RWPE1 (cell line): ENCODE measurements around the gene CLK3.
A peak's percentile ranks its signal among the peaks of the same experiment; 100 is the strongest.

ENCODE experiments used
- CTCF ChIA-PET: fragments of 350-600 bp; sonication (Branson Sonifier 250); formaldehyde crosslinking; extraction: SDS; loops from one replicate; lab custom pipeline; 2021; lab: Yijun Ruan, JAX
- POLR2A ChIA-PET: fragments of 400-600 bp; formaldehyde crosslinking; extraction: SDS; loops from one replicate; lab custom pipeline; 2020; ENCODE audit warnings: antibody characterized with exemption; ENCODE audit not compliant: low non-redundant PET; lab: Yijun Ruan, JAX
- DNase-seq: peaks from one replicate; pipeline ENCODE4 v3.0.0; 2012; ENCODE audit warnings: low spot score
- H3K27ac ChIP-seq: fragments of 450-650 bp; 2 replicates; pipeline ENCODE4 v1.5.1; 2017
- CTCF ChIP-seq: fragments of 450-650 bp; conservative IDR thresholded peaks from 2 replicates; pipeline ENCODE4 v1.5.1; 2017; ENCODE audit warnings: low read depth, mild to moderate bottlenecking

CLK3 gene

DNA sequence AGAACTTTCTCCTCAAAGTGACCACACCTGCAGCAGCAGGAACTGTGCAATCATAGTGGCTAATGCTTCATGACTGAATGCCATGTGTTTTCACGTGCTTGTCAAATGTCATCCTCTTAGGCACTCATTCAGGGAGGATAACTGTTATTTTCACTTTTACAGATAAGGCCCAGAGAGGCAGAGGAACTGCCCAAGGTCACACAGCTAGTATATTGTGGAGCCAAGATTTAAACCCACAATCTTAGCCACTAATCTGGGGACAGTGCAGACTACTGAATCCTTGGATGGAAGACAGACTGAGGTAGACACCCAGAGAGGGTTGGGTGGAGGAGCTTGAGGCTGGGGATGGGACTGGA, 9.9 kb upstream of the CLK3 start:
- H3K27ac ChIP-seq = no peak overlapping the region
- TF ChIP-seq CTCF = no peak
- DNase-seq = no peak
- CTCF ChIA-PET = no interaction called here
- POLR2A ChIA-PET = no interaction called here

DNA sequence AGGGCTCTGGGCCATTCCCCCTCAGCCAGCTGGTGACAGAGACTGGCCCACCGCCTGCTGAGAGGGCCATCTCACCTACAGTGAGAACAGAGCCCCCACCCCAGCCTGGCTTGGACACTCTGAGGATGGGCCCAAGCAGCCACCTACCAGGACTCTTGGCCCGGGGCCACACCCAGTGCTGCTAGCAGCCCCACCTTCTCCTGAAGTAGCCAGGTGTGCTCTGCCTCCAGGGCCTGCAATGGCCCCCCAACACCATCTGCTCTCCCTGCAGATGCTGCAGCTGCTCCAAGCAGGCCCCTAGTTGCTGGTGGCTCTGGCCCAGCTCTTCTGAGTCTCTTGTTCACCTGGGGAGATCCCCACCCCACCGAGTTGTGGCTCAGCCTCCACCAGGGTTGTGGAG, 6.8 kb upstream of the CLK3 start:
- no peak for TF ChIP-seq CTCF
- no peak for DNase-seq
- ChIA-PET POLR2A (interaction anchor here (0.6 kb wide), 1 partner anchor 20 kb away, joined by 3 read pairs; no protein-coding TSS in a partner anchor), CTCF (interaction anchor here (0.6 to 0.7 kb wide), 3 partner anchors 52 to 306 kb away, joined by 3 read pairs; no protein-coding TSS in a partner anchor)
- no peak overlapping the region for H3K27ac ChIP-seq

GRCh38 chr15:74609938-74610301, 5.7 kb upstream of the CLK3 start:
- H3K27ac ChIP-seq = no peak overlapping the region; the same call in 1 of the 2 replicates
- ChIA-PET CTCF (interaction anchor here (0.7 kb wide), 1 partner anchor 25 kb away, joined by 4 read pairs; no protein-coding TSS in a partner anchor), POLR2A (no interaction called here)
- DNase-seq = no peak
- TF ChIP-seq CTCF = no peak

DNA sequence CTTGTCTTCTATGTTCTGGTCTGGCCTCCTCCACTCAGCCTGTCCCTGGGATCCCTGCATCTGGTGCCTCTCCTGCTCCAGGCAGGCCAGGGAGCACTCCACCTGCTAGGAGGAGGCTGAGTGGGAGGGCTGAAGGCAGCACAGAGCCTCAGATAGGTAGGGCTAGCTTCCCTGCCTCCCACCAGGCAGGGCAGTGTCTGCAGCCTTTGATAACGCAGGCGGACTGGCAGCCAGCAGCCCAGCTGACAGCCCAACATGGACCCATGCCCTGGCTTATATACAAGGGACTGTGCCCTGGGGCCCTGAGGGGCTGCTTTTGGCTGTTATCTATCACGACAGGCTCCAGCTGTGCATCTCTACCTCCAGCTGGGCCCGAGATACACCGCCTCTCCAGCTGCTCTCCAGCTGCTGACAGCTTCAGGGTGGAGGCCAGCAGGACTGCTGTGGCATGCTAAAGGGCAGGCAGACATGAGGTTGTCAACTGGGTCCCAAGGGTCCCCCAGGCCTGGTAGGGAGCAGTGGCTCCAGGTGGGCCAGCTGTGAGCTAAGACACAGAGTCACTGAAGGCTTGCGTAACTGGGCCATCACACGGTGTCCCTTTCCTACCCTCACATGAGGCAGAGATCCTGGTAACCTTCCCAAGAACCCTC, 5.2 kb upstream of the CLK3 start:
- ChIA-PET POLR2A (no interaction called here), CTCF (interaction anchor here (0.7 kb wide), 2 partner anchors 24 to 236 kb away, joined by 4 read pairs; no protein-coding TSS in a partner anchor)
- DNase-seq = no peak
- peak overlapping the region; percentile 53; the same call in 1 of the 2 replicates for H3K27ac ChIP-seq
- no peak for TF ChIP-seq CTCF

- DNase-seq = no peak
- TF ChIP-seq CTCF = no peak
- POLR2A ChIA-PET = no interaction called here
- CTCF ChIA-PET = interaction anchor here (0.6 kb wide), 2 partner anchors 237 to 282 kb away, joined by 3 to 4 read pairs; no protein-coding TSS in a partner anchor
- H3K27ac ChIP-seq = peak overlapping the region; percentile 53
Observed at GRCh38 chr15:74611341-74611740, 4.3 kb upstream of the CLK3 start.

DNA sequence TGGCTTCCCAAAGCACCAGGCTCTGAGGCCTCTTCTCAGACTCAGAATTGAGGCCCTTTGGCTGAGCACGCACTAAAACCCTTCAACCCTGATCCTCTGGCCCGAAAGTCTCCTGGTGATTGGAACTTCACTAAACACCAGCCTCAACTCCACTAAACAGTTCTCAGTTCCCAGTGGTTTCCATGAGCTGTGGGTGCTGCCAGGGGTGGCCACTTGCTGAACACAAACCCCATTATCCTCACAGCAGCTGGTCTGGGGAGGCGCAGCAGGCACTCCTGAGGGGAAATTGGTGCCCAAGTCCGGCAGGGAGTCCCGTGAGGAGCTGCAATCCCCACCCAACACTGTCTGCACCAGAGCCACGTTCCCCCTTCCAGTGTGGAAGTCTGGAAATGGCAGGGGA, 3.8 kb upstream of the CLK3 start:
- DNase-seq = no peak
- H3K27ac ChIP-seq = peak overlapping the region; percentile 53
- TF ChIP-seq CTCF = no peak
- POLR2A ChIA-PET = no interaction called here
- CTCF ChIA-PET = no interaction called here
